ENCODE data around the gene MED31.

Gene MED31

GRCh38 chr17:6668219-6668618 lies 16.8 kb upstream of the MED31 start:
- H3K4me3 ChIP-seq (ENCODE audit: low read depth, low read length), result no peak overlapping the region
- H3K9me3 ChIP-seq (ENCODE audit: control insufficient read depth, insufficient read depth, low read depth, low read length), result no peaks in the 10 kb centered on the region
- ChIA-PET CTCF (interaction anchor here (0.6 to 3.2 kb wide), 6 partner anchors 122 to 469 kb away, joined by 3 to 72 read pairs (median 8); no protein-coding TSS in a partner anchor), POLR2A (interaction anchor here (0.9 kb wide), 1 partner anchor 27 kb away, joined by 3 read pairs; no protein-coding TSS in a partner anchor)
- H3K36me3 ChIP-seq (ENCODE audit: control insufficient read depth in 2 of 2, insufficient read depth in 1 of 2, low read length in 2 of 2), result peaks cover 0 to 7% of the 10 kb centered on the region in 2 experiments; a peak in 2 of 3 replicates
- TF ChIP-seq ZNF776 (tag by site-specific recombination; IDR thresholded peaks at IDR 0.05; ENCODE audit: borderline replicate concordance), result no peak
- no peak for TF ChIP-seq ZNF473 (tag by site-specific recombination; IDR thresholded peaks at IDR 0.05)
- no peak for TF ChIP-seq ZNF785 (tag by site-specific recombination; IDR thresholded peaks at IDR 0.05)
- TF ChIP-seq ZNF138 (tag by site-specific recombination; IDR thresholded peaks at IDR 0.05; ENCODE audit: borderline replicate concordance), result no peak
- TF ChIP-seq PRDM6 (tag by site-specific recombination; IDR thresholded peaks at IDR 0.05), result no peak
- no peak for TF ChIP-seq ZNF580 (tag by site-specific recombination; IDR thresholded peaks at IDR 0.05)
- TF ChIP-seq ZNF362 (tag by site-specific recombination; IDR thresholded peaks at IDR 0.05), result no peak
- no peak for TF ChIP-seq HOXA7 (CRISPR knock-in tag; IDR thresholded peaks at IDR 0.05; ENCODE audit: borderline replicate concordance)
- no peak for TF ChIP-seq PRDM10 (tag by site-specific recombination; IDR thresholded peaks at IDR 0.05)
- TF ChIP-seq ZNF18 (tag by site-specific recombination; IDR thresholded peaks at IDR 0.05), result no peak
- no peak for TF ChIP-seq PRDM1 (tag by site-specific recombination; IDR thresholded peaks at IDR 0.05)
- TF ChIP-seq BCL11B (tag by site-specific recombination; IDR thresholded peaks at IDR 0.05; ENCODE audit: low read depth), result no peak
- no peak for TF ChIP-seq HOXD13 (CRISPR knock-in tag; IDR thresholded peaks at IDR 0.05; ENCODE audit: borderline replicate concordance)
- TF ChIP-seq ZBTB48 (tag by site-specific recombination; IDR thresholded peaks at IDR 0.05), result no peak
- TF ChIP-seq ZNF560 (tag by site-specific recombination; IDR thresholded peaks at IDR 0.05; ENCODE audit: borderline replicate concordance), result no peak
- TF ChIP-seq ZBTB20 (tag by site-specific recombination; IDR thresholded peaks at IDR 0.05), result no peak
- TF ChIP-seq KLF10 (tag by site-specific recombination; IDR thresholded peaks at IDR 0.05), result no peak
- no peak for TF ChIP-seq ZNF211 (tag by site-specific recombination; IDR thresholded peaks at IDR 0.05; ENCODE audit: low read depth)
- no peak for TF ChIP-seq ZNF324 (tag by site-specific recombination; IDR thresholded peaks at IDR 0.05)
- TF ChIP-seq ZNF600 (tag by site-specific recombination; IDR thresholded peaks at IDR 0.05), result no peak
- no peak overlapping the region for H3K27ac ChIP-seq (ENCODE audit: extremely low read depth, low read depth, low read length)
- no peaks in the 10 kb centered on the region for H3K4me1 ChIP-seq (ENCODE audit: control insufficient read depth, insufficient read depth, low read length)

Data from HEK293 (cell line).